ENCODE results near the gene PHOSPHO2. TPM values are rescaled to one million over a fixed set of nuclear protein-coding genes. Genes with fewer than 3 reads are reported as not detected.

Gene PHOSPHO2
- total RNA-seq, 2 experiments from 2014 or later, result 4.5 to 6.5 TPM

DNA sequence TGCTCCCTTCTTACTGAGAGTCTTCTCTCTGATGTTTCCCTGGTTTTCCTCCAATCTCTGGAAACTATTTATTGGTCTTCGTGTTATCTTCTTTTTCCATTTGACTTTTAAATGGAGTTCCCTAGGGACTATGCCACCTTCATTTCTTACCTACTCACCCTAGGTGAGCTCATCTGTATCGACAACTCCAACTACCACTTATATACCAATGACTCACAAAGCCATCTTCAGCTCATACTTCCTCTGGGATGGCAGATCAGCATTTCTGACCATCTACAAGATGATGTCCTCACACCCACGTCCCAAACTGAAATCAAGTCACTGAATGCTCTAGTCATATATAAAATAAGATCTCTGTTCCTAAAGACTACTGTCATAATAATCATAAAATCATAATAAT lies 40.6 kb upstream of the PHOSPHO2 start:
- Mint-ChIP-seq H3K27me3 (peaks cover 38% of the 10 kb centered on the region), H3K36me3 (ENCODE audit: low read depth) (no peaks in the 10 kb centered on the region), H3K4me3 (no peak overlapping the region), H3K9me3 (no peaks in the 10 kb centered on the region), H3K4me1 (ENCODE audit: low read depth) (no peaks in the 10 kb centered on the region), H3K27ac (no peak overlapping the region)
- intact Hi-C loops (cut with DNase I, micrococcal nuclease), result no loop called here
- ChIA-PET POLR2A (no interaction called here), CTCF (no interaction called here)
- H3K27me3 ChIP-seq (ENCODE audit: control insufficient read depth in 1 of 2, insufficient read depth in 2 of 2, low read length in 2 of 2), result peaks cover 0 to 8% of the 10 kb centered on the region in 2 experiments
- TF ChIP-seq, protein P1, sequence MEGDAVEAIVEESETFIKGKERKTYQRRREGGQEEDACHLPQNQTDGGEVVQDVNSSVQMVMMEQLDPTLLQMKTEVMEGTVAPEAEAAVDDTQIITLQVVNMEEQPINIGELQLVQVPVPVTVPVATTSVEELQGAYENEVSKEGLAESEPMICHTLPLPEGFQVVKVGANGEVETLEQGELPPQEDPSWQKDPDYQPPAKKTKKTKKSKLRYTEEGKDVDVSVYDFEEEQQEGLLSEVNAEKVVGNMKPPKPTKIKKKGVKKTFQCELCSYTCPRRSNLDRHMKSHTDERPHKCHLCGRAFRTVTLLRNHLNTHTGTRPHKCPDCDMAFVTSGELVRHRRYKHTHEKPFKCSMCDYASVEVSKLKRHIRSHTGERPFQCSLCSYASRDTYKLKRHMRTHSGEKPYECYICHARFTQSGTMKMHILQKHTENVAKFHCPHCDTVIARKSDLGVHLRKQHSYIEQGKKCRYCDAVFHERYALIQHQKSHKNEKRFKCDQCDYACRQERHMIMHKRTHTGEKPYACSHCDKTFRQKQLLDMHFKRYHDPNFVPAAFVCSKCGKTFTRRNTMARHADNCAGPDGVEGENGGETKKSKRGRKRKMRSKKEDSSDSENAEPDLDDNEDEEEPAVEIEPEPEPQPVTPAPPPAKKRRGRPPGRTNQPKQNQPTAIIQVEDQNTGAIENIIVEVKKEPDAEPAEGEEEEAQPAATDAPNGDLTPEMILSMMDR (IDR thresholded peaks at IDR 0.05), result no peak
- no peak overlapping the region for H3K4me3 ChIP-seq (ENCODE audit: low read length)
- no peaks in the 10 kb centered on the region for H3K9me3 ChIP-seq (ENCODE audit: control insufficient read depth in 1 of 2, insufficient read depth in 1 of 2, low read length in 2 of 2)
- H3K27ac ChIP-seq (ENCODE audit: low read depth in 1 of 2, low read length in 2 of 2), result no peak overlapping the region
- H3K4me1 ChIP-seq (ENCODE audit: insufficient read depth, low read length), result no peaks in the 10 kb centered on the region
- DNase-seq, result no peak
- no peak for ATAC-seq (ENCODE audit: poor library complexity)
- no peaks in the 10 kb centered on the region for H3K36me3 ChIP-seq (ENCODE audit: insufficient read depth, low read length)

DNA sequence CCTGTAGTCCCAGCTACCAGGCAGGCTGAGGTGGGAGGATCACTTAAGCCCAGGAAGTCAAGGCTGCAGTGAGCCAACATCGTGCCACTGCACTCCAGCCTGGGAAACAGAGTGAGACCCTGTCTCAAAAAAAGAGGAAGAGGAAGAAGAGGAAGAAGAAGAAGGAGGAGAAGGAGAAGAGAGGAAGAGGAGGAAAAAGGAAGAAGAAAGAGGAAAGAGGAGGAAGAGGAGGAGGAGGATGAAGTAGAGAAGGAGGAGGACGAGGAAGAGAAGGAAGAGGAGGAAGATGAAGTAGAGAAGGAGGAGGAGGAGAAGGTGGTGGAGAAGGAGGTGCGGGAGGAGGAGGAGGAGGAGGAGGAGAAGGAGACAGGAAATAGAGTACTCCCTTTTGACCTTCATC lies 38.1 kb upstream of the PHOSPHO2 start:
- H3K36me3 Mint-ChIP-seq (ENCODE audit: low read depth), result no peaks in the 10 kb centered on the region
- H3K4me1 ChIP-seq (ENCODE audit: insufficient read depth, low read length), result no peaks in the 10 kb centered on the region
- H3K36me3 ChIP-seq (ENCODE audit: insufficient read depth, low read length), result no peaks in the 10 kb centered on the region
- H3K27me3 Mint-ChIP-seq, result peaks cover 38% of the 10 kb centered on the region
- H3K9me3 Mint-ChIP-seq, result no peaks in the 10 kb centered on the region
- intact Hi-C loops (cut with DNase I, micrococcal nuclease), result no loop called here
- H3K27me3 ChIP-seq (ENCODE audit: control insufficient read depth in 1 of 2, insufficient read depth in 2 of 2, low read length in 2 of 2), result peaks cover 0 to 8% of the 10 kb centered on the region in 2 experiments
- TF ChIP-seq, protein P1 (IDR thresholded peaks at IDR 0.05), result no peak
- no peak overlapping the region for H3K4me3 Mint-ChIP-seq
- H3K9me3 ChIP-seq (ENCODE audit: control insufficient read depth in 1 of 2, insufficient read depth in 1 of 2, low read length in 2 of 2), result no peaks in the 10 kb centered on the region
- H3K27ac ChIP-seq (ENCODE audit: low read depth in 1 of 2, low read length in 2 of 2), result no peak overlapping the region
- H3K27ac Mint-ChIP-seq, result no peak overlapping the region
- ChIA-PET POLR2A (no interaction called here), CTCF (no interaction called here)
- no peaks in the 10 kb centered on the region for H3K4me1 Mint-ChIP-seq (ENCODE audit: low read depth)
- no peak overlapping the region for H3K4me3 ChIP-seq (ENCODE audit: low read length)
- ATAC-seq (ENCODE audit: poor library complexity) (no peak), DNase-seq (no peak)

- TF ChIP-seq, protein P1 (IDR thresholded peaks at IDR 0.05), result no peak
- no peak for ATAC-seq (ENCODE audit: poor library complexity)
- peaks cover 20% of the 10 kb centered on the region for H3K27me3 Mint-ChIP-seq
Observed at GRCh38 chr2:169658877-169659276, 35.4 kb upstream of the PHOSPHO2 start.

More at GRCh38 chr2:169658877-169659276, 35.4 kb upstream of the PHOSPHO2 start:
- Mint-ChIP-seq H3K27ac (no peak overlapping the region), H3K9me3 (no peaks in the 10 kb centered on the region), H3K4me1 (ENCODE audit: low read depth) (no peaks in the 10 kb centered on the region), H3K4me3 (no peak overlapping the region), H3K36me3 (ENCODE audit: low read depth) (no peaks in the 10 kb centered on the region)
- ChIA-PET POLR2A (no interaction called here), CTCF (no interaction called here)
- no peaks in the 10 kb centered on the region for H3K9me3 ChIP-seq (ENCODE audit: control insufficient read depth in 1 of 2, insufficient read depth in 1 of 2, low read length in 2 of 2)
- DNase-seq, result no peak
- no peaks in the 10 kb centered on the region for H3K4me1 ChIP-seq (ENCODE audit: insufficient read depth, low read length)
- no peaks in the 10 kb centered on the region for H3K27me3 ChIP-seq (ENCODE audit: control insufficient read depth in 1 of 2, insufficient read depth in 2 of 2, low read length in 2 of 2)
- intact Hi-C loops (cut with DNase I, micrococcal nuclease), result no loop called here
- no peaks in the 10 kb centered on the region for H3K36me3 ChIP-seq (ENCODE audit: insufficient read depth, low read length)
- no peak overlapping the region for H3K27ac ChIP-seq (ENCODE audit: low read depth in 1 of 2, low read length in 2 of 2)
- H3K4me3 ChIP-seq (ENCODE audit: low read length), result no peak overlapping the region

All from CD4-positive, alpha-beta T cell (primary cell).